ENCODE data around the gene DIO3.

The DIO3 gene

GRCh38 chr14:101561145-101561896 lies at the start of gene DIO3:
Gene DIO3, plus strand, starts transcription at chr14:101561495.
- no peak for DNase-seq (ENCODE audit: low read depth)

GRCh38 chr14:101511620-101512375 lies 49.5 kb upstream of the DIO3 start:
- DNase-seq (ENCODE audit: low read depth), result no peak

- no peak for DNase-seq (ENCODE audit: low read depth)
Observed at GRCh38 chr14:101512376-101512695, 49.0 kb upstream of the DIO3 start.

GRCh38 chr14:101514136-101514535 lies 47.2 kb upstream of the DIO3 start:
- no peak for DNase-seq (ENCODE audit: low read depth)

- no peak for DNase-seq (ENCODE audit: low read depth)
Observed at GRCh38 chr14:101516401-101516800, 44.9 kb upstream of the DIO3 start.

- peak; percentile 73 for DNase-seq (ENCODE audit: low read depth)
Observed at GRCh38 chr14:101518611-101519473, 42.5 kb upstream of the DIO3 start.

GRCh38 chr14:101520621-101521472 lies 40.4 kb upstream of the DIO3 start:
- DNase-seq (ENCODE audit: low read depth), result peak; percentile 76

- no peak for DNase-seq (ENCODE audit: low read depth)
Observed at GRCh38 chr14:101521473-101521915, 39.8 kb upstream of the DIO3 start.

- no peak for DNase-seq (ENCODE audit: low read depth)
Observed at GRCh38 chr14:101521978-101522377, 39.3 kb upstream of the DIO3 start.

GRCh38 chr14:101525640-101526527 lies 35.4 kb upstream of the DIO3 start:
- DNase-seq (ENCODE audit: low read depth), result no peak

GRCh38 chr14:101527987-101528386 lies 33.3 kb upstream of the DIO3 start:
- no peak for DNase-seq (ENCODE audit: low read depth)

- DNase-seq (ENCODE audit: low read depth), result no peak
Observed at GRCh38 chr14:101529079-101529478, 32.2 kb upstream of the DIO3 start.

- no peak for DNase-seq (ENCODE audit: low read depth)
Observed at GRCh38 chr14:101534198-101534597, 27.1 kb upstream of the DIO3 start.

- no peak for DNase-seq (ENCODE audit: low read depth)
Observed at GRCh38 chr14:101535232-101535631, 26.1 kb upstream of the DIO3 start.

GRCh38 chr14:101535701-101536207 lies 25.5 kb upstream of the DIO3 start:
- DNase-seq (ENCODE audit: low read depth), result no peak

- DNase-seq (ENCODE audit: low read depth), result no peak
Observed at GRCh38 chr14:101537286-101537685, 24.0 kb upstream of the DIO3 start.

- DNase-seq (ENCODE audit: low read depth), result no peak
Observed at GRCh38 chr14:101538878-101539277, 22.4 kb upstream of the DIO3 start.

- DNase-seq (ENCODE audit: low read depth), result no peak
Observed at GRCh38 chr14:101539880-101540279, 21.4 kb upstream of the DIO3 start.

GRCh38 chr14:101540481-101541462 lies 20.5 kb upstream of the DIO3 start:
- no peak for DNase-seq (ENCODE audit: low read depth)
